ENCODE measurements around the gene NAALADL2.

The NAALADL2 gene

DNA sequence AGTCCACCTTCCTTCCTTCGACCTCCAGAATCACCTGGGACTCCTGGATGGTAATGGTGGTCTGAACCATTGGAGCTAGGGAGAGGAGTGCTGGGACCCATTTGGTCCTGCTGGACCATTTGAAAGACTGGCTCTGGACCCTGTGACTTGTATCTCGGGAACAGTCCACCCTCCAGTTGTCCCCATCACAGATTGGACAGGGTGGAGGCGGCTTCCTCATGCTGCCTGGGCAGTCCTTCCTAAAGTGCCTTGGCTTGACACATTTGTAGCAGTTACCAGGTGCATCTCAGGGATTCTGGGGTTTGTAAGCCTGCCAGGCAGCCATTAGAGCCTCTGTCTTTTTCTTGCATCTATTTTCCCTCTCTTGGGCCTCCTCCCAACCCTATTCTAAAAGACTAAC lies 758.1 kb downstream of the NAALADL2 start:
- DNase-seq: no peak

DNA sequence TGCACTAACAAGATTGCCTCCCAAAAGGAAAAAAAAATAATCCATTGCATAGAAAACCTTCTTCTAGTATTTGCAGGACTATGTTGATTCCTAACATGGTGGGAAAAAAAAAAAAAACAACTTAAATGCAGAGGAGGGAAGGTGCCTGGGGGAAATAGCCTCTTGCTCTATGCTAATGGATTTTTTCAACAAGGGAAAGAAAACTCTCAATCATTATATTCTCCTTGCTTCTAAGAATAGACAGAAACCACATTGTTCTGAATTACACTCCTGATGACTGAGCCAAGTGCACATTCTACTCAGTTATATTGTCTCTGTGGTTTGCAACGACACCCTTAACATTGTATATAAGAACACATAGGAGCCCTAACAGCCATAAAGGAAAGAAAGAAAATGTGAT lies 760.2 kb downstream of the NAALADL2 start:
- no peak for DNase-seq

DNA sequence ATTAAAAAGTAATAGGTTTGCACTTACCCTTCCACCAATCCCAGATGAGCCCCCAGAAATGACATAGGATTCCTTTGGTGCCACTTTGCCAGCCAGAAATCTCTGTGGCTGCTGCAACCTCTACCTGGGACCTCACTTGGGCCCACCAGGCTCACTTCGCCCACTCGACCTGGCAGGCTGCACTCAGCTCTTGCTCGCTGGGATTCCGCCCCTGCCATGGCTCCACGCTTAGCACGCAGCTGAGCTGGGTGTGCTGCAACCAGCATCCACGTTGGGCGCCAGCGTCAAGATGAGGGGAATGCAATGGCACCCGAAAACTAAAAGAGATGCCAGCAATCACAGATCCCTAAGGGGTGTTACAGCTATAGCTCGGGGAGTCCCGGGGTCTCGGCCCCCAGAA lies 761.0 kb downstream of the NAALADL2 start:
- no peak for DNase-seq

DNA sequence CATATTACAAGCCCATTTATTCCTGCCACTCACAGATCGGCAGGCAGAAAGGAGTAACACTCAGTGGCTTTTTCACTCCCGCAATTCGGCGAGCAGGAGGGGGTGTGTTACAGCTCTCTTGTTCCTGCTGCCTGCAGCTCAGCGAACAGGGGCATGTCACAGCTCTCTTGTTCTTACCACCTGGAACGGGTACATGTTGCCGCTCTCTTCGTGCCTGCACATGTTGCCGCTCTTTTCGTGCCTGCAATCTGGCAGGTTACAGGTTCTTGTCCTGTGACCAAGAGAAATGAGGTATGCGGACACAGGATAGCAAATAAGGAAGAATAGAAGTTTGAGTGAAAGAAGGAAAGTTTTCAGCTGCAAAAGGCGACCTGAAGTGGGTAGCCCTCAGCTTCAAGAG lies 761.4 kb downstream of the NAALADL2 start:
- DNase-seq: no peak

DNA sequence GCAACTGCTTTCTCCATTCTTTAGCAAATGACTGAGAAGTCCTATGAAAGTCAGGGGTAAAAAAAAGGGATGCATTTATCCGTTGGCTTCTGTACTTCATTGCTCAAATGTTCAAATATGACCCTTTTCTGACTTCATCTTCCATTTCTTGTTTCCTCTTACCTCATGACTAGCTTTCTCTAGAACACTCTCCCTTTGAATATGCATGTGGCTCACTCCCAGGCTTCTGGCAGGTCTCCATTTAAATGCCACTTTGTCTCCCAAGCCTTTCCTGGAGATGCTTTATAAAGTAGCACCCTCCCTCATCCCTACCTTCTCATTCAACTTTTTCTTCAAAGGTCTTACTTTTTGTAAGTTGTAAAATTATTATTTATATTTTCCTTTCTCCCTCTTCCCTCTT lies 781.8 kb downstream of the NAALADL2 start:
- no peak for DNase-seq

DNA sequence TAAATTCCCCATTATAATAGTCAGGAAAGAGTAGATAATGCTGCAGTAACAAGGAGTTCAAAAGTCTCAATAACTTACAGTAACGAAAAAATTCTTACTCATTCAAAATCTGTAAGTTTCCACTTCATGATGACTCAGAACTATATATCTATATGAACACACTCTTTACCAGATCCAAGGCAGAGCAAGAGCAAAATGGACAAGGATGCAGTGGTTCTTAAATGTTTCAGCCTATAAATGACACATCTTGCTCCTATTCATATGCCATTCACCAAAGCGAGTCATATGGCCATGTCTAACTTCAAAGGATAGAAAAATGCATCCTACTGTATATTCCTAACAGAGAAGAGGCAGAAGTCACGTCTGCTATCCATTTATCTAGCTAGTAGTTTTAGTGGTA lies 787.7 kb downstream of the NAALADL2 start:
- no peak for DNase-seq

DNA sequence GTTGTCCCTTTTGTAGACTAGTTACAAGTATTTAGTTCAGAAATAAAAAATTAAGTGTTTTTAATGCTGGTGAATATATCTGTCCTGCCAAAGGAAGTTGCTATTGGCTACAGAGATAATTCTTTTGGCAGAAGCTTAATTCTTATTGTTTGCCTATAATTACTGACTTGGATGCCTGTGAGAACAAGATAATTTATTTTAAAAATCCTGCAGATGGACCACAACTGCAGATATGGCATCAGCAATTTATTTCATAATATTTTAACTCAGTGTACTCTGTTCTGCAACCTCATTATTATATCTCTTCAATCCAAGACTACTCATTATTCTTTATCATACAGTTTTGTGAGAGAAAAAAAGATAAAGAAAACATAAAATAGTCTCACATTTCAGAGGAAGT lies 789.8 kb downstream of the NAALADL2 start:
- DNase-seq: no peak

DNA sequence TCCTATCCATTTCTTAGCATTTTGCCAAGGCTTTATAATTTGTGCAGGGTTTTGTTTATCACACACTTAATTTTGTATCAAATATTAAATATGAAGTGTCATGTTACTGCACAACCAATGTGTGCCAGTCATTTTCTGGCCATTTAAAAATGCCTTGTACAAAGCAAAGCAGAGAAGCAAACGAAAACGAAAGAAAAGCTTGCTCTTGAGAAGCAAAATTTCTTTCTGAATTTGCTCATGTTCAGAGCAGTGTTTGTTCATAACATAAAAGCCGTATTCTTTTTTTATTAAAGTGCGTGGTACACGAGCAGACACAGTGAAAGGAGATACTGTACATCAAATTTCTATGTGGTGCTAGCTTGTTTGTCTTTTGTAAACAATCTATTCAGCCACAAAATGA lies 792.6 kb downstream of the NAALADL2 start:
- no peak for DNase-seq

DNA sequence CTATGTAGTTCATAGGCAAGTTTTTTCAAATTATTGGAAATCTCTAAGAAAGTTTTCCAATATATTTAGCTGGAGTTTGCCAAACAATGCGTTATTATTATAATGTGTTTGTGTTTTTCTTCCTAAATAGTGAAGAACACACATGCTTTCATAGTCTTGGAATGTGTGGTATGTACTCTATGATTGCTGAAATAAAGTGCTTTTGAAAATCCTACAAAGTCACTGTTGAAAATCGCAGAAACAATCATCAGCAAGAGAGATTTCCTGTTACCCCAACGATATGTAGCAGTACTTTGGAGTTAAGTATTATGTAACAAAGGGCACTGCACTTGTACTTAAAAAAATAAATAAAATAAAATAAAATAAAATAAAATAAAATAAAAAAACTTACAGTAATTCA lies 796.2 kb downstream of the NAALADL2 start:
- no peak for DNase-seq

DNA sequence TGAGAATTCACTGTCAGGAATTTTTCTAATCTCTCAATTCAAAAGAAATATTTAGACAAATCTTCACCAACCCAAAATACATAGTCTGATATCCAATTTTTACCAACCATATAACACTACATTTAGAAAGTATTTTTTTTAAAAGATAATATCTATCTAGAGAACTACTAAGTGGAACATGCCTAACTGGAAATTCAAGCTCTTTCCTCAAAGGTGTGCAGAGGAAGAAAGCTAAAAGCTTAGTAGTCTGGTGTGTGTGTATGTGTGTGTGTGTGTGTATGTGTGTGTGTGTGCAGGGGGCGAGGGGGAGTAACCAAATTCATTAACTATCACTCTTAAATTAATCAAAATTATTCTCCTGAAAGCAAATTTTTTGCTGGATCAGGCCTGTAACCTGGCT lies 797.3 kb downstream of the NAALADL2 start:
- no peak for DNase-seq

DNA sequence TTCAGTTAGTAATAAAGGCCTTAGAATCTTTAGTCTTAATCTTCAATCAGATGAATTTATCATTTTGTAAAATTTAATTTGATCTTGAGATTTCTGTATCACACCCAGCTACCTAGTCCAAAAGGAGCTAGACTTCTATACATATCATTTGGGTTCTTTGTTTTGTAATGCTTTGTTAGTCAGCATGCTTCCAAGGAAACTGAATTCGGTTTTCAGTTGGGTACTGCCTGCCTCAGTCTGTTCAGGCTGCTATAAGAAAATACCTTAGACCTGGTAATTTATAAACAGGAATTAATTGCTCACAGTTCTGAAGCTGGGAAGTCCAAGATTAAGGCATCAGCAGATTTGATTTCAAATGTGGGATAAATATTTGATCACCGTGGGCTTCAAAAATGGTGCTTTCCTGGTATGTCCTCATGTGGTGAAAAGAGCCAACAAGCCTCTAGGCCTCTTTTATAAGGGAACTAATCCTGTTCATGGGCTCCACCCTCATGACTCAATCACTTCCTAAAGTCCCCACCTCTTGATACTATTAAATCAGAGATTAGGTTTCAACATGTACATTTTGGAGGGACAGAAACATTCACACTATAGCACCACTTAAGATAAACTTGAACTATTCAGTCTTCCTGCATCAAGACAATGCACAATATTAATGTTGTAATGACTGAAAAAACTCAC lies 800.7 kb downstream of the NAALADL2 start:
- DNase-seq: no peak

DNA sequence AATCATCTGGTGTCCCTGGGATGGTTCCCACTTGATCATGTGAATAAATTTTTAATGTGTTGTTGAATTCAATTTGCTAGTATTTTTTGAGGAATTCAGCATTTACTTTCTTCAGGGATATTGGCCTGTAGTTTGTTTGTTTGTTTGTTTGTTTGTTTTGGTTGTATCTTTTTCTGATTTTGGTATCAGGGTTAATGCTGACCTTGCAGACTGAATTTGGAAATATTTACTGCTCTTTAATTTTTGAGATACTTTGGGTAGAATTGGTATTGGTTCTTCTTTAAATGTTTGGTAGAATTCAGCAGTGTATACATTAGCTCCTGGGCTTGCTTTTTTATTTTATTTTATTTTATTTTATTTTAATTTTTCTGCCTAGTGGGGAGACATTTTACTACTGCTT lies 803.7 kb downstream of the NAALADL2 start:
- DNase-seq: no peak

DNA sequence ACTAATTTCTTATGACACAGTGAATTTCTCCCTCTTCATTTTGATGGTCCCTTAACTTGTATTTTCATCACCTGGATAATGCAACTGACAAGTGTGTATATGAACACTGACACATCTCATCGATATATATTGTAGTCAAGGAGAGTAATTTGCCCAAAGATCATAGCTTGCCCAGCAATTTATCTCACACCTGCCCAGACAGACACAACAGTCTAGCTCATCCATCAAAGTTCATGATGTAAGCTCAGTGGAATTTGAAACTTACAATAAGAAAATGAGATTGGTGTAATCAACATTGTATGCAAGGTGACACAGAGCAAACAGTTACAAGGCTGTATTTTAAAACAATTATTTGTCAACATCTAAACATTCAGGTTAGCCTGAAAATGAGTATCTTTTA lies 805.8 kb downstream of the NAALADL2 start:
- DNase-seq: peak; percentile 26

DNA sequence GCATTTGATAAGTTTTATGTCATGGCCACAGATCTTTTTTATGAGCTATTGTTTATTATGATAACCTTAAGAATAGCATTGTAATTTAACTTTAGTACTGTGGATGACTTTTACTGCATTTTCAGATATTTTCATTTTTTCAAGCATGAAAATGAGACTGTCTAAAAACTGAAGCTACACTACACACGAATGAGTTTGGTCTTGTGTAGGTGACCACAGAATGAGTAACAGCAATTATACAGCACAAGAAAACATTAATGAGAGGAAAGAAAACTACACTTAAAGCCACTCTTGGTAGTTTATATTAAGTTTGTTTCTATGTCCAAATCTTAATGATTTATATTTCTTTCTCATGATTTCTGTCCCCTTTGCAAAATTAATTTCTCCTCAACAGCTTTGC lies 809.2 kb downstream of the NAALADL2 start:
- no peak for DNase-seq

DNA sequence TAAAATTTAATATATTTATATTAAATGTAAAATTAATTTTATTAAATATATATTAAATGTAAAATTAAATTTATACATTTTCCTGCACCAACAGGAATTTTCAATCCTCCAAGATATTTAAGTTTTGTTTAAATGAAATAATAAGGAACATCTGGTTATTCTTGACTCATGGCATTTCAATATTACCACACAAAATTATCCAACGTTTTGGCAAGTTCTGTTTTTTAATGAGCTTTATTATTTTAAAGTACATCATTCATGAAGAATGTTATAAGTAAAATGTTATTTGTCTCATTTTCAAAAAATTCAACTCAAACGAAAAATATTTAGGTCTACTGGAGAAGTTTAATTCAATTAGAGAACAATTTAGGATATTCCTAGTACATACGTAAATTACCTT lies 811.4 kb downstream of the NAALADL2 start:
- DNase-seq: no peak

DNA sequence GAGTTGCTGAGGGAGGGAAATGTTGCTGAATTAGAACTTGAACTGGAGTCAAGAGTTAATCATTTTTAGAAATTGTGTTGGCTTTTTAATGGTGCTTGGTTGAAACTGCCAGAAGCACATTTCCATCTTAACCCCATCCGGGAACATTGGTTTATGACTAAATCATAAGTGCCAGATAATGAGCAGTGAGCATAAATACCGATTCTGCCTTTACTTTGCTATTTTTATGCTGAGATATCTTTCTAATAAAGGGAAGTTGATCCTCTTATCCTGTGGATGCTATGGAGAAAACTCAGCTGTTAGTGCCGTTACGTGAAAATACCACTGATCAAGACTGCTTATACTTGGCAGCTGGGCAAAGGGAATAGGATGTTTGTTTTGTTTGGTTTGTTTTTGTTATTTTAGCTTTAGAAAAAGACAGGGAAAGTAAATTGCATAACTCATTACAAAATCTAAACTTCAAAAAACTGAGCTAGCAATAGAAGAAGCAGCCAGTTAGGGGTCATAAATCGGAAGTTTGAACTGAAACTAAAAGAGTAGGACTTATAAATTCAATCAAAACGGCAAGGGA lies 813.1 kb downstream of the NAALADL2 start:
- no peak for DNase-seq

DNA sequence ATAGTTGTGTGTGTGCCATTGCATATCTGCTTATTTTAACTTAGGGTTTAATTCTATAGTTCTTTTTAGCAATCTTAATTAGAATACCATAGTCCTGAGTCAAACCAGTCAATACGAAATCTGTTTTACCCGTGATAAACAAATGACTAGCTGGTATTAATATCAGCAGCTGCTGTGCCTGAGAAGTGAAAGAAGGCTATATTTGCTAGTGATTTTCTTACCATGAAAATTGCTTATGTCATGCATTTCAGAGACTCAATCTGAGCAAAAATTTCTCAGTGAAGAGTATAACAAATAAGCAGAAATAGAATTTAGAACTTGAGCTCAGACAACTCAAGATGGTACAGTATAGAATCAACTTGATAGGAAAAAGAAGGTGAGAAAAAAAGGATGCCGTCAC lies 820.4 kb downstream of the NAALADL2 start:
- DNase-seq: no peak

DNA sequence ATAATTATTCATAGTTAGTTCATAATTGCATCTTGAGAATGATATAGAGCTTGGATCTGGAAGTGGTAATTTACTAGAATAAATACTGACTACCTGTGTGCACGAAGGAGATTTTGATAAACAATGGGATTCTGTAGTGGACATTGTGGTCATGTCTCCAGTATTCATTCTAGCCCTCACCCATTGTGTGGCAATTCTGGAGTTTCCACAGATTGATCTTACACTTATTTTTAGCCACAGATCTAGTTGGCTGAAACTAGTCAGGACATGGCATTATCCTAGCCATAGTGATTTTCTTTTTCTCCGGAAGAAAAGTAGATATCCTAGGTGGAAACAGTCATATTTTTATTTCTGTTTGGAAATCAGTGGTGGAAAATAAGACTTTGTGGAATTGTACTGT lies 833.1 kb downstream of the NAALADL2 start:
- DNase-seq: no peak

DNA sequence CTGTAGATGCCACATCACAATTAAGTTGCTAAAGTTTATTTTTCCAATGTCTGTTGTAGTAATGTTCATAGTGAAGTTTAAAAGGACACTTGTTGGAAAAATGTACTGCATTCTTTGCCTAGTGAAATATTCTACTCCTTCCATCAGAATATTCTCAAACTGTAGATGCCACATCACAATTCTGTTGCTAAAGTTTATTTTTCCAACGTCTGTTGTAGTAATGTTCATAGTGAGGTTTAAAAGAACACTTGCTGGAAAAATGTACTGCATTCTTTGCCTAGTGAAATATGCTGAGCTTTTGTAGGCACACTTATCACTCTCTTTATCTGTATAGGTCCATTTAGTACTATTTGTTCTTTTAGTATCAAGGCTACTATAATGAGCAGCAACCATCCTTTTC lies 836.1 kb downstream of the NAALADL2 start:
- no peak for DNase-seq

DNA sequence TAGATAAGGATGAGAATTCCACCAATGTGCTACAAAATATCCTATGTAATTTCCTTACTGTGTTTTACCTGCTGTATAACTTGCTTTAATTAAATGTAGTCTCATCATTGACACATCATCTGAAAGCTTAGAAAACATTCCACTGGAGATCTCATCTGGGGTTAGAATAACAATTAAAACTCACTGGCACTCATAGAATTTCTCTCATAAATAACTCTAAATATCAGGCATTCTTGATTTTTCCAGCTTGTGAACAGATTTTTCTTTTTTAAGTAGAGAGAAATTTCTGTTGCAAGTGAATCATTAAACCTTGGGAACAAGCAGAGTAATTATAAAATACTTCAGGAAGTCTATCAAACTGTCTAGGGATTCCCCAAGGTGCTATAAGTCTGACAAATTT lies 843.8 kb downstream of the NAALADL2 start:
- no peak for DNase-seq

DNA sequence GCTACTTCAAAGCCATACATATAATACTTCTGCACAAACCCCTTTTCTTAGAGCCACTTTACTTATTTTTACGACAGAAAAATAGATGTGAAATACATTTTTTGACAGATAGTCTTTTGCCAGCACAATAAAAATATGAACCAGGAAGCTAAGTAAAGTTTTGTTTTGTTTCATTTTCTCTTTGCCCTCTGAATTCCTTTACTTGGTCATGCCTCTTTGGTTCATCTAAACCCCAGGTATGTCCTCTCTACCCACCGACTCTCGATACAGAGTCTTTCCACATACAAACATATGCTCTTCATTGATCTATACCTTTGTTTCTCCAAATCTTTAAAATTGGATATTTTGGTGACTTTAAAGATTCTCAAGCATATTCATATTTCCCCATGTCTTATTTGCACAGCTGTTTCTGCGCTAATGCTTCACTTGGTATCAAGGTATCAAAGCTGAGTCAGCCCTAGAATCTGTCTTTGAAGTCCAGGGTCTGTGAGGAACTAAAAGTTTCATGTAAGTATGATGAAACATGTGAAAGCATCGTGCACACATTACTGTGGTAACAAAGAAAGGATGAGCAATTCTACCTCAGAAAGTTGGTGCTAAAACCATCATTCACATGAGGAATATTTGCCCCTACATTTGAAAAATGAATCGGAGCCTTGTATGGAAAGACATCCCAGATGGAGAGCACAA lies 845.4 kb downstream of the NAALADL2 start:
- no peak for DNase-seq

DNA sequence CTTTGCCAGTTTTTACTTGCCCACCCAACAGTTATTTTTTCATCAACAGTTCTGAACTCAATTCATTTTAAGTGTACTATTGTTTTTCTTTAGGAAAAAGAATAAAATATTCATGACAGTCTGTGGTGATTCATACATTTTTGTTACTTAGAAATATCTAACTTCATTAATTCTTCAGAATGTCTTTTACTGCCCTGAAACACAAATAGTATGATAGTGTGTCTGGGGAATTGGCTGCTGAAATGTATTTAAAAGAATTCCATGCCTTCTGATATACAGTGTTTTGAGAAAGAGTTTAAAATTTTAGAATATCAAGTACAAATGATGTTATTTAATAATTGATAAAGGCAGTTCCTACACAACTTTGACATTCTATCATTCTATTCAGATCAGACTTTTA lies 854.1 kb downstream of the NAALADL2 start:
- DNase-seq: no peak

DNA sequence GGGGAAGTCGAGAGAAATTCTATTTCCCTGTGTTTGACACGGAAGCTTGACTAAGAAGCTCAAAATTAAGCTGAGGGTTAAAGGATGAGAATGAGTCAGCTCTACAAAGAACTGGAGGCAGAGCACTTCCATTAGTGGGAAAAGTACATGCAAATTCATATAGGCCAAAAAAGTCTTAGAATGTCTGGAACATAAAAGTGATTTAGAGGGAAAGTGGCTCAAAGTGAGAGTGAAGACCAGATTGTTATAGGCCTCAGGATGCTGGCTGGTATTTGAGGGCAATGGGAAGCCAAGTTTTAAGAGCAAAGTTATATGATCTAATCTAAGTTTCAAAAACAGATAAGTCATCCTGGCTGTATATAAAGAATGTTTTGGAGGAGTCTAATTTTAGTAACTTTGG lies 857.3 kb downstream of the NAALADL2 start:
- DNase-seq: no peak

DNA sequence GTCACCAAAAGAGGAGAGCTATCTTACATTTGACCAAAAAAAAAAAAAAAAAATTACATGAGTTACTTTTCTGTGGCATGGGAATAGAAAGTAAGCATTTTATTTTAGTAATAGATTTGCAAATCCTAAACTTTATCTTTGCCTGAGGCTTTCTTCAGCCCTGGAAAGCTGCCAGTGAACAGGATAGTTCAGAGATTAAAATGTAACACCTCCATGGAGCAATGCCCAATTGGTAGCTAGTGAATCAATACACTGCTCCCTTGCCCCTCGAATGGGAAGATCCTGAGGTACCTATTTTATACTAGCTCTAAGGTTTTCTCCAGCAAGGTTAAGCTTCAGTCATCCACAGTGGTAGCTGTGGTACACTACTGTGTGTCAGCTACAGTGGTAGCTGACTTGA lies 867.1 kb downstream of the NAALADL2 start:
- no peak for DNase-seq

DNA sequence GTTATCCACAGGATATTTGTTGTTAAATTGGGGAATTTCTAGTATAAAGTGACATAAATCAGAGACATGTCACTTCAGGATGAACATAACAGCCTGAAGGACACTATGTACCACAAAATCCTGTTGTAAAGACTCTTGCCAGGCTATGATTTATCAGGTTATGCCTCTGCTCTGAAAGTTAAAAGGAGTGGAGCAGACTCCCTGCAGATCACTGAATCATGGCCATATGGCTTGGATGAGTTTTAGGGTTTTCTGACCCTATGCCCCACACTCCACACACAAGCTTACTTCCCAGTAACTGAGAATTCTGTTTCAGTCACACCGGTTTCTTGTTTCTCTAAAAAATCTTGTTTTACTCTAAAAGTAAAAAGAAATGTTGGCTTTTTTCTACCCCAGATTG lies 869.4 kb downstream of the NAALADL2 start:
- DNase-seq: no peak

Data from NCI-H226 (cell line).